Neural cell (in vitro differentiated cells): Measurements from ENCODE around the gene CACNA1A. TPM values are rescaled to one million over a fixed set of nuclear protein-coding genes. Genes with fewer than 3 reads are reported as not detected.

Source experiments
- H2AFZ ChIP-seq: fragments of 200-600, 300-800 bp; sonication (generic), shearing (Covaris generic); 2 replicates; pipeline ENCODE4 v1.6.0; 2014; ENCODE audit warnings: low read depth, mild to moderate bottlenecking, antibody characterized with exemption, low read length, moderate library complexity
- H3F3A ChIP-seq: fragments of 200-600 bp; shearing (Covaris generic); 2 replicates; pipeline ENCODE4 v1.6.1; 2016; ENCODE audit warnings: mild to moderate bottlenecking, moderate library complexity, mixed read lengths, antibody characterized with exemption, low read length; ENCODE audit not compliant: insufficient read depth, poor library complexity, severe bottlenecking
- H3K27ac ChIP-seq: fragments of 200-600, 300-800 bp; sonication (generic), shearing (Covaris generic); 2 replicates; pipeline ENCODE4 v1.5.1; 2014; ENCODE audit warnings: mild to moderate bottlenecking, low read length, moderate library complexity
- H3K27me3 ChIP-seq: fragments of 300-800, 200-600 bp; sonication (generic), shearing (Covaris generic); 2 replicates; pipeline ENCODE4 v1.6.0; 2014; ENCODE audit warnings: mild to moderate bottlenecking, low read depth, low read length, moderate library complexity; ENCODE audit not compliant: insufficient read depth
- H3K36me3 ChIP-seq: fragments of 300-800, 200-600 bp; sonication (generic), shearing (Covaris generic); 2 replicates; pipeline ENCODE4 v1.5.1; 2014; ENCODE audit warnings: mild to moderate bottlenecking, antibody characterized with exemption, low read length, moderate library complexity; ENCODE audit not compliant: insufficient read depth
- H3K4me2 ChIP-seq: fragments of 300-800, 200-600 bp; sonication (generic), shearing (Covaris generic); 2 replicates; pipeline ENCODE4 v1.6.0; 2014; ENCODE audit warnings: mild to moderate bottlenecking, low read length
- H3K4me3 ChIP-seq: fragments of 300-800, 200-600 bp; sonication (generic), shearing (Covaris generic); 2 replicates; pipeline ENCODE4 v1.5.1; 2014; ENCODE audit warnings: mild to moderate bottlenecking, low read length, moderate library complexity
- H3K79me2 ChIP-seq: fragments of 200-600 bp; shearing (Covaris generic); replicated peaks from 2 replicates; pipeline ENCODE4 v1.6.0; 2014; ENCODE audit warnings: mild to moderate bottlenecking, low read length, moderate library complexity; ENCODE audit not compliant: insufficient read depth
- H3K9ac ChIP-seq: fragments of 300-800, 200-600 bp; sonication (generic), shearing (Covaris generic); 2 replicates; pipeline ENCODE4 v1.6.1; 2016; ENCODE audit warnings: mild to moderate bottlenecking, low read length, mixed read lengths
- H3K9me2 ChIP-seq: fragments of 200-600 bp; shearing (Covaris generic); 2 replicates; pipeline ENCODE4 v1.6.1; 2016; ENCODE audit warnings: mild to moderate bottlenecking, low read length, mixed read lengths; ENCODE audit not compliant: insufficient read depth
- H3K9me3 ChIP-seq: fragments of 200-600, 300-800 bp; sonication (generic), shearing (Covaris generic); 2 replicates; pipeline ENCODE4 v1.6.1; 2016; ENCODE audit warnings: mild to moderate bottlenecking, mixed run types, low read length, moderate library complexity, mixed read lengths
- H4K20me1 ChIP-seq: fragments of 200-600 bp; shearing (Covaris generic); 2 replicates; pipeline ENCODE4 v1.6.1; 2016; ENCODE audit warnings: mild to moderate bottlenecking, mixed run types; ENCODE audit not compliant: insufficient read depth
- CTCF ChIP-seq: fragments of 450-650 bp; IDR thresholded peaks from 2 replicates; pipeline ENCODE4 v1.5.1; 2014; ENCODE audit warnings: antibody characterized with exemption, mild to moderate bottlenecking, moderate library complexity; ENCODE audit not compliant: poor library complexity, severe bottlenecking
- EP300 ChIP-seq: fragments of 450-650 bp; conservative IDR thresholded peaks from 2 replicates; pipeline ENCODE4 v1.6.1; 2014; ENCODE audit warnings: antibody characterized with exemption, mild to moderate bottlenecking, moderate library complexity; ENCODE audit not compliant: poor library complexity, severe bottlenecking
- EZH2 ChIP-seq: fragments of 200-600, 300-800 bp; shearing (Covaris generic), sonication (generic); IDR thresholded peaks from 2 replicates; pipeline ENCODE4 v1.6.1; 2014; ENCODE audit warnings: antibody characterized with exemption, low read length, borderline replicate concordance, mild to moderate bottlenecking; ENCODE audit not compliant: insufficient read depth, poor library complexity, severe bottlenecking
- MXI1 ChIP-seq: fragments of 450-650 bp; conservative IDR thresholded peaks from 2 replicates; pipeline ENCODE4 v1.6.1; 2014; ENCODE audit warnings: antibody characterized with exemption, mild to moderate bottlenecking; ENCODE audit not compliant: poor library complexity, severe bottlenecking
- POLR2AphosphoS5 ChIP-seq: IDR thresholded peaks from 2 replicates; pipeline ENCODE4 v1.6.1; 2012
- RAD21 ChIP-seq: fragments of 450-650 bp; conservative IDR thresholded peaks from 2 replicates; pipeline ENCODE4 v1.6.1; 2014; ENCODE audit warnings: antibody characterized with exemption, mild to moderate bottlenecking, moderate library complexity
- REST ChIP-seq: IDR thresholded peaks from 2 replicates; pipeline ENCODE4 v1.6.1; 2012; ENCODE audit warnings: borderline replicate concordance
- SMC3 ChIP-seq: fragments of 450-650 bp; conservative IDR thresholded peaks from 2 replicates; pipeline ENCODE4 v1.6.1; 2014; ENCODE audit warnings: antibody characterized with exemption, mild to moderate bottlenecking, moderate library complexity; ENCODE audit not compliant: poor library complexity
- TAF1 ChIP-seq: IDR thresholded peaks from 2 replicates; pipeline ENCODE4 v1.6.1; 2012; ENCODE audit warnings: low read depth
- polyA plus RNA-seq: library from polyadenylated mRNA; depleted of rRNA; stranded (reverse); fragments of >200 nt; gene quantifications from 2 replicates; pipeline ENCODE4 v1.2.3, GENCODE V29; 2014

CACNA1A gene
- polyA plus RNA-seq, 1 donor from 2014 or later, result 6.9 TPM

DNA sequence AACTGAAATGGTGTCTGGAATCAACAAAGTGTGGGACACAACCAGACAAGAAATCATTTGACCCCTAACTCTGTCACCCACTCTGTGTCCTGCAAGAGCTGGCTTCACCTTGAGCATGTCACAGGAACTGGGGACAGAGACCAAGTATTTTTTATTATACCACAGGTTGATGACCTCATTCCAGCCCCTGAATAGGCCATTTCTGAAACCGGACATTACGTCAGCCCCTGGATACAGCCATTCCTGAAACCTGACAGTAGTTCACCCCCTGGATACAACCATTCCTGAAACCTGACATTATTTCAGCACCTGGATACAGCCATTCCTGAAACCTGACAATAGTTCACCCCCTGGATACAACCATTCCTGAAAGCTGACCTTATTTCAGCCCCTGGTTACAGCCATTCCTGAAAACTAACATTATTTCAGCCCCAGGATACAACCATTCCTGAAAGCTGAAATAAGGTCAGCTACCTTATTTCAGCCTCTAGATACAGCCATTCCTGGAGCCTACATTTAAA is 47.7 kb upstream of the CACNA1A start:
- no peak for TF ChIP-seq CTCF
- no peak for TF ChIP-seq SMC3
- TF ChIP-seq REST, result no peak
- TF ChIP-seq MXI1, result no peak
- TF ChIP-seq RAD21, result no peak
- TF ChIP-seq EP300, result no peak
- no peak for TF ChIP-seq TAF1
- no peak for TF ChIP-seq EZH2
- no peak for TF ChIP-seq POLR2AphosphoS5
- no peak overlapping the region for H2AFZ ChIP-seq
- H3K4me3 ChIP-seq, result no peak overlapping the region
- no peaks in the 10 kb centered on the region for H3F3A ChIP-seq
- H3K79me2 ChIP-seq, result no peaks in the 10 kb centered on the region
- H3K27me3 ChIP-seq, result no peaks in the 10 kb centered on the region
- H3K4me2 ChIP-seq, result no peak overlapping the region
- no peaks in the 10 kb centered on the region for H4K20me1 ChIP-seq
- no peaks in the 10 kb centered on the region for H3K9me3 ChIP-seq
- H3K9ac ChIP-seq, result no peak overlapping the region
- H3K9me2 ChIP-seq, result no peaks in the 10 kb centered on the region
- H3K36me3 ChIP-seq, result no peaks in the 10 kb centered on the region
- no peak overlapping the region for H3K27ac ChIP-seq

DNA sequence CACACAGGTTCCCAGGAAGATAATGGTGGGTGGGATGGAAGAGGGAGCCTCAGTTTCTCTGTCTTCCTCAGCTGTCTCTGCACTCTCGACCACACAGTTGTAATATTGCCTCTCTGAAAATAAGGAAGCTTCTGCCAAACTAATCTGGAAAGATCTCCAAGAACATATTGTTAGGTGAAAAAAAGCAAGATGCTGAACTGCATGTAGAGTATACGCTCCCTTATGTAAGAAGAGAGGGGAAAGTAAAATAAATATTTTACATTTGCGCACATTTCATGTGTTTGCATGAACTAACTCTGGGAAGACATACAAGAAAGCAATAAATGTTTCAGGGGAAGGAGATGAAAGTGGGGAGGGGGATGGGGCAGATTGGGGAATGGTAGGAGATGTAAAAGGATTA is 41.9 kb upstream of the CACNA1A start:
- Histone ChIP-seq H3K36me3 (no peaks in the 10 kb centered on the region), H3K9ac (no peak overlapping the region), H3K9me3 (no peaks in the 10 kb centered on the region), H3K27me3 (no peaks in the 10 kb centered on the region), H3K27ac (no peak overlapping the region), H3K4me2 (no peak overlapping the region), H3K79me2 (no peaks in the 10 kb centered on the region), H3F3A (no peaks in the 10 kb centered on the region), H3K9me2 (no peaks in the 10 kb centered on the region), H4K20me1 (no peaks in the 10 kb centered on the region), H2AFZ (no peak overlapping the region), H3K4me3 (no peak overlapping the region)
- TF ChIP-seq RAD21 (no peak), EZH2 (no peak), MXI1 (no peak), TAF1 (no peak), SMC3 (no peak), CTCF (no peak), POLR2AphosphoS5 (no peak), REST (no peak), EP300 (no peak)
